SW480 (cell line): ENCODE results near the gene MGP.

Experiments
- DNase-seq: peaks from one replicate; pipeline ENCODE4 v3.0.0-alpha.2; 2016; ENCODE audit warnings: low spot score

Gene MGP

GRCh38 chr12:14885718-14886221, at the start of gene MGP:
MGP (minus strand) TSS chr12:14885854; CDS start chr12:14885791, 63 bp downstream.
- no peak for DNase-seq

- no peak for DNase-seq
These were observed 49.4 kb upstream of the MGP start for GRCh38 chr12:14935031-14935430.

GRCh38 chr12:14934511-14934910, 48.9 kb upstream of the MGP start:
- no peak for DNase-seq

- no peak for DNase-seq
These were observed 46.3 kb upstream of the MGP start for GRCh38 chr12:14931791-14932560.

GRCh38 chr12:14931359-14931758, 45.7 kb upstream of the MGP start:
- no peak for DNase-seq

GRCh38 chr12:14930299-14930698, 44.6 kb upstream of the MGP start:
- DNase-seq, result no peak

- DNase-seq, result no peak
These were observed 43.3 kb upstream of the MGP start for GRCh38 chr12:14928931-14929330.

- no peak for DNase-seq
These were observed 41.6 kb upstream of the MGP start for GRCh38 chr12:14927267-14927666.

GRCh38 chr12:14924541-14924940, 38.9 kb upstream of the MGP start:
- DNase-seq, result no peak

GRCh38 chr12:14923944-14924343, 38.3 kb upstream of the MGP start:
- no peak for DNase-seq

GRCh38 chr12:14921218-14921617, 35.6 kb upstream of the MGP start:
- no peak for DNase-seq

GRCh38 chr12:14920475-14921126, 34.9 kb upstream of the MGP start:
- no peak for DNase-seq

GRCh38 chr12:14919455-14919854, 33.8 kb upstream of the MGP start:
- DNase-seq, result no peak

GRCh38 chr12:14915736-14916135, 30.1 kb upstream of the MGP start:
- no peak for DNase-seq

GRCh38 chr12:14913381-14913781, 27.7 kb upstream of the MGP start:
- DNase-seq, result peak; percentile 73

GRCh38 chr12:14911131-14911530, 25.5 kb upstream of the MGP start:
- no peak for DNase-seq

GRCh38 chr12:14910090-14910915, 24.6 kb upstream of the MGP start:
- DNase-seq, result peak; percentile 26

- no peak for DNase-seq
These were observed 22.3 kb upstream of the MGP start for GRCh38 chr12:14907953-14908352.

GRCh38 chr12:14906114-14906513, 20.5 kb upstream of the MGP start:
- no peak for DNase-seq

- DNase-seq, result no peak
These were observed 19.8 kb upstream of the MGP start for GRCh38 chr12:14905269-14906004.

- no peak for DNase-seq
These were observed 19.2 kb upstream of the MGP start for GRCh38 chr12:14904854-14905253.
